GM18861 (cell line): ENCODE measurements around the gene FAM168B.
"Not testable (repeated sequence)": the region's sequence is repeated elsewhere in the genome, so short reads cannot be mapped to it uniquely, and the experiment has no call there.

Source experiments
- ATAC-seq: cut with Tn5 transposase; IDR thresholded peaks from one replicate; pipeline ENCODE4 v1.9.1; 2021; ENCODE audit not compliant: unreplicated experiment

The FAM168B gene

DNA sequence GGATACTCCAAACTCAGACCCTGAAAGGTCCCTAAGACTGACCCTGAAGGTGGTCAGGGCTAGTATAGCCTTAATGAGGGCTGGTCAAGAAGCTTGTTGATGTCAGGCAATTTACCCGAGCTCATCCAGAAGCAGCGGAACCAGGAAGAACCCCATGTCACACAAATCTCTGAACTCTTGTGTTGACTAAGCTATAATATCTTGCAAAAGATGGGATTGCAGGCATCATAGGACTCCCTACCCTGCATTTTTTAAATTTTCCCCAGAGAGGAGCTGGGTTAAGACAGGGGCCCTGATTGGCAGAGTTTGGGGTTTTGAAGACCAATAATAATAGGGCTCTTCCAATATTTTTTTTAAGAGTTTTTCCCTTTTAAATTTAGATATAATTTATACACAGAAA lies 9.9 kb upstream of the FAM168B start:
- no peak for ATAC-seq

DNA sequence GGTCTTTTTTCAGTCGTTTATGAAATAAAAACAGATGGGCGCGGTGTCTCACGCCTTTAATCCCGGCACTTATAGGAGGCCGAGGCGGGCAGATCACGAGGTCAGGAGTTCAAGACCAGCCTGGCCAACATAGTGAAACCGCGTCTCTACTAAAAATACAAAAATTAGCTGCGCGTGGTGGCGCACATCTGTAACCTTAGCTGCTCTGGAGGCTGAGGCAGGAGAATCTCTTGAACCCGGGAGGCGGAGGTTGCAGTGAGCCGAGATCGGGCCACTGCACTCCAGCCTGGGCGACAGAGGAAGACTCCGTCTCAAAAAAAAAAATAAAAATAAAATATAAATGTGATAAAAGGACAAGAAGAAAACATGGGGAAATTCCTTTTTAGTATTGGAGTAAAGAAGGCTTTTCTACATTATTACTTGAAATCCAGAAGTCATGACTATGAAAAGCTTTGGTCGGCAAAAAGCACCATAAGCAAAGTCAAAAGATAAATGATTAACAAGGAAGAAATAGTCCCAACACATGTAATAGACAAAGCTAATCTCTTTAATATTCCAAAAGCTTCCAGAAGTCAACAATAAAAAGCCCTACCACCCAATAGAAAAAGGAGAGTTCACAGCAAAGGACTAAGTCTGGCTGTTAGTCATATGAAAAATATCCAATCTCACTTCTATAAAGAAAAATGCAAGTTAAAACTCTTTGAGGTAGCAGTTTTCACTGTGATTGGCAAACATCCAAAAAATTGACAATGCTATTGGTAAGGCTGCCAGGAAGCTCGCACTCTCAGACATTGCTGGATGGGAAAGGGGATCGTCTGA lies 1.4 kb upstream of the FAM168B start:
- ATAC-seq = no peak

DNA sequence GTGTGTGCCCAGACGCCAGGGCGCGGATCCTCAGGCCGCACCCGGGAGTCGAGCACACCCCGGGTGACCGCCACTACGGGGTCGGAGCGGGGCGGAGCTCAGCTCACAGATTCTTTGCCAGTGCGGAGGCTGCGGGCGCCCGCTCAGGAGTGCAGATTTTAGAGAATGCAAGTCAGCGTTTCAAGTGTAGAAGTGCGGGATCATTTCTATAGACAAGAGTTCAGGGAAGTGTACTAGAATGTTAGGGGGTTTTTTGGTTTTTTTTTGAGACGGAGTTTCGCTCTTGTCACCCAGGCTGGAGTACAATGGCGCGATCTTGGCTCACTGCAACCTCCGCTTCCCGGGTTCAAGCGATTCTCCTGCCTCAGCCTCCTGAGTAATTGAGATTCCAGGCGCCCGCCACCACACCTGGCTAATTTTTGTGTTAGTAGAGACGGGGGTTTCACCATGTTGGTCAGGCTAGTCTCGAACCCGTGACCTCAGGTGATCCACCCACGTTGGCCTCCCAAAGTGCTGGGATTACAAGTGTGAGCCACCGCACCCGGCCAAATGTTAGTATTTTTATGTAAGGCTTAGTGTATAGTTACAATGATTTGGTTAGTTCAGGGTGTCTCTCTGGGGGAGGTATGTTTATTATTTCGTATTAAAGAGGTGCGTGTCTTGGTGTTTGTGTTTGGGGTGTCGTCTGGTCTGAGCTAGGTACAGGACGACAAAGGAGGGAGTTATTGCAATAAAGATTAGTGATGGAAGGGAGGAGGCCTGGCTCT lies 619 bp upstream of the FAM168B start:
- ATAC-seq = peak; percentile 65

DNA sequence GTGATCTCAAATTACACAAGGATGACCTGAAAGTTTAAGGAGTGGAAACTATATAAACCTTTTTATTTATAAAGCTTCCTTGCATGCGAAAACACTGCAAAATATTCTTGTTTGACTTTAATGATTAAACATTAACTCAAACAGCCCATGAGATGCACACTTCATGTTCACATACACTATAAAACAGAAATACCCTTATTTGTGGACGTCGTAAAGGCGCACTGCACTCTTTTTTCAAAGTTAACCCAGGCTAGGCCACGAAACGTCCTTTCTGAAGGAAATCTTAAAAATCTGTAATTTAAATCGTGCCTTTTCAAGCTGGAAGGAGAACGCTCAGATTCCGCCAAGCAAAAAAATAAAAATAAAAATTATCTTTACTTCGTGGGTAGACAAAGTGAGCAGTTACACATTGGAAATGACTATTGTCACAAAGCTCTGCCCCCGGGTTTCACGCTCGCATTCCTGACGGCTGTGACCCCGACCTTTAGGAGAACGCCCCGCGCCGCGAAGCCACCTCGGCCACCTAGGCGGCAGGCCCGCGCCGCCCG lies 728 bp downstream of the FAM168B start:
- no peak for ATAC-seq

DNA sequence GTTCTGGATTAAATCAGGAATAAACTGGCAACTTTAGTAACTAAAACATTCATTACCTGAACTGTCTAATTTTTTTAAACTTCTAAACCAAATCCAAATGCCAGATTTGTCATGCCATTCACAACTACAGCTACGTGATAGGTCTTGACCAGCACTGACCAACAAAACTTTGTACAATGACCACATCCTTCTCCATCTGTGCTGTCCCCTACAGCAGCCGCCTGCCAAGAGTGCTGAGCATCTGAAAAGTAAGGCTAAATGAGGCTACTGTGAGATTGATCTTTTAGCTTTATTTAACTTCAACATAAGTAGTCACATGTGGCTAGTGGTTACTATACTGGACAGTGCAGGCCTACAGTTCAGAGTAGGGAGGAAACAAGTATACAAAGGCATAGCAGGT lies 7.6 kb downstream of the FAM168B start:
- ATAC-seq = no peak

DNA sequence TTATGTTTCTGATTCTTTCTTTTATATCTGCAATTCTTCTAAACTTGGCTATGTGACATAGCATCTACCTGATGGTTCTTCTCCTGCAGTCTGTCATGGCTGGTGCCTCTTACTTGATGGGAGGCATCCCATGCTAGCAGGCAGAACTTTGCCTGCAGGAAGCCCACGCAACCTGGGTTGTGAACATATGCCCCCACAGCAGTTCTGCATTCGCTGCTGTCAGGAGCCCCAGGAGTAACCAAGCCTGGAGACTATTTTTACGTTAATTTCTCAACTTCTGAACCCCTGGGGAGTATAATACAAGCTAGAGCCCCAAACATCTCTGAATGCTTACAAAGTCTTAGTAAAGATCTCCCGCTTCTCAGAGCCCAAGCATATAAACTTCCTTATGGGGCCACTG lies 12.1 kb downstream of the FAM168B start:
- ATAC-seq = no peak

DNA sequence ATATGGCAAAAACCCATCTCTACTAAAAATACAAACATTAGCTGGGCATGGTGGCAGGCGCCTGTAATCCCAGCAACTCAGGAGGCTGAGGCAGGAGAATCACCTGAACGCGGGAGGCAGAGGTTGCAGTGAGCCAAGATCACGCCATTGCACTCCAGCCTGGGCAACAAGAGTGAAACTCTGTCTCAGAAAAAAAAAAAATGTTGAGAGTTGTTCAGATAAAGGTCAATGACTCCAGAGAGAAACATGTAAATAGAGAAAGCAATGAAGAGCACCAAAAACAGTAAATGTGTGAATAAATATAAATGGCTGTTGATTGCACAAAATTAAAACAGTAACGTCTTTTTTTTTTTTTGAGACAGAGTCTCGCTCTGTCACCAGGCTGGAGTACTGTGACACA lies 13.3 kb downstream of the FAM168B start:
- ATAC-seq = not testable (repeated sequence)

DNA sequence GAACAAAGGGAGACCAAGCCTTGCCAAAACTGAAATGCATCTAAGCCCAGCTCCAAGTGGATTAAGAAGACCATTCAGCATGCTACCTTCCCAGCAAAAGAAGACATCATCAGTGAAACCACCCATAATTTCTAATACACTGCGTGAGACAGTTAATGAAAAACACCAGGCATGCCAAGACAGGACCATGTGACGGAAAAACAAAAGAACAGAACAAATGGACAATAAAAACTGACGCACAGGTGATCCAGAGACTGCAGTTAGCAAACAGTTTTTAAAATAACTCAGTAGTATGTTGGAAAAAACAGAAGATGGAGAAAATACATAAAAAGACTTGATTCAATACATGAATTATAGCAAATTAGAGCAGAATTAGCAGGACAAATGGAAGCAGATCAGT lies 15.3 kb downstream of the FAM168B start:
- ATAC-seq = no peak

DNA sequence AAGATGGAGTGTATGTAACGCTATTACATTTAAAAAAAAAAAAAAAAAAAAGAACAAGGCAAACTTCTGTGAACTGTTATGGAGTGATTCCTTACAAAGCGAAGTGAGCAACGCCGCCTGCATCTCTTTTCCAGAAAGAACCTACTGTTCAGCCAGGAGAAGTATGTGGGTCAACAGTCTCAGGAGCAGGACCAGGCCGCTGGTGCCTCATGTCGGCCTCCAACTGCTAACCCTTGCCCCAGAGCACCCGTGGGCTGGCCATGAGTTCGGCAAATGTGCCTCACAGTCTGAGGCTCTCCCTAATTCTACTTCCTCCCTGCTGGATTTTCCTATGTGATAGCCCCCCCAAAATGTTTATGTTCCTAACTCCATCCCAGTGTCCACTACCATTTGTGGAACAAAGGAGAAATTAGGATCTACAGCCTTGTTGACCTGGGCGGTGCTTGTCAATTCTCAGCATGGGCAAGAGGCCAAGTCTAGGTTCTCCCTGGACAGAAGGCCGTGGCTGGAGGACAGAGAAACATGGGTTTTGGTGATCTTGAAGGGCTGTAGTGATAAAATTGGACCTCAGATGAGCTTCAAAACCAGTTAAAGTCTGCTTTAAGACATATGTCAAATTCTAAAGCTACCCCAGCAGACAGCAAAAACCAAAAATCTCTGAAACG lies 15.9 kb downstream of the FAM168B start:
- no peak for ATAC-seq

DNA sequence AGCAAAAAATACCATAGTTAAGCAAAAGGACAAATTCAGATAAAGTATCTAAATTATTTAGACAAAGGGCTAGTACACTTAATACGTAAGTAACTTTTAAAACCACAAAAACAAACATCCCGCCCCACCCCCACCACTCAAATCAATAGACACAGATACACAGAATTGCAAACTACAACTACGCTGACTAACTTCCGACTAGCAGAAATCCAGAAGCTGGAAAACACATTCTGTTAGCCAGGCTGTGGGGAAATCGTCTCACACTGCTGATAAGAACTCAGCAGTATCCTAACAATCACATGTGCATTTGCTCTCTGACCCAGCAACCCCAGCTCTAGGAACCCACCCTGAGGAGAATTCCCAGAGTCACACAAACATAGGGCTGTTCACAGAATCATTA lies 16.6 kb downstream of the FAM168B start:
- no peak for ATAC-seq

DNA sequence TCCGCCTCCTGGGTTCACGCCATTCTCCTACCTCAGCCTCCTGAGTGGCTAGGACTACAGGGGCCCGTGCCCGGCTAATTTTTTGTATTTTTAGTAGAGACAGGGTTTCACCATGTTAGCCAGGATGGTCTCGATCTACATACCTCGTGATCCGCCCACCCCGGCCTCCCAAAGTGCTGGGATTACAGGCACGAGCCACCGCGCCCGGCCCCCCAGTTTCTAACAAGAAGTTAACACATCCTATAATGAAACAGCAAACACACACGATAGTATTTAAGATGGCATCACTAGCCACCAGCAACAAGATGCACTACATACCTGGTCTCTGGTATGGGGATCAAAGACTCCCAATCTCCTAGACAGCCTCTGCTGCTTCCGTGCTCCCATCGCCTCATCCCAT lies 17.7 kb downstream of the FAM168B start:
- ATAC-seq = not testable (repeated sequence)

DNA sequence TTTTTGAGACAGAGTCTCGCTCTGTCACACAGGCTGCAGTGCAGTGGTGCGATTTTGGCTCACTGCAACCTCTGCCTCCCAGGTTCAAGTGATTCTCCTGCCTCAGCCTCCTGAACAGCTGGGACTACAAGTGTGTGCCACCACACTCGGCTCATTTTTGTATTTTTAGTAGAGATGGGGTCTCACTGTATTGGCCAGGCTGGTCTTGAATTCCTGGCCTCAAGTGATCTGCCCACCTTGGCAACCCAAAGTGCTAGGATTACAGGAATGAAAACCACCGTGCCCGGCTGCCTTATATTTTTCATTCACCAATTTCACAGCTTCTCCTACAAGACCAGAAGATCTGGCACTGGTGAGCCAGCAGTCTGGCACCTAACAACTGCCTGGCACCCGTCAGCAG lies 25.1 kb downstream of the FAM168B start:
- ATAC-seq = not testable (repeated sequence)

DNA sequence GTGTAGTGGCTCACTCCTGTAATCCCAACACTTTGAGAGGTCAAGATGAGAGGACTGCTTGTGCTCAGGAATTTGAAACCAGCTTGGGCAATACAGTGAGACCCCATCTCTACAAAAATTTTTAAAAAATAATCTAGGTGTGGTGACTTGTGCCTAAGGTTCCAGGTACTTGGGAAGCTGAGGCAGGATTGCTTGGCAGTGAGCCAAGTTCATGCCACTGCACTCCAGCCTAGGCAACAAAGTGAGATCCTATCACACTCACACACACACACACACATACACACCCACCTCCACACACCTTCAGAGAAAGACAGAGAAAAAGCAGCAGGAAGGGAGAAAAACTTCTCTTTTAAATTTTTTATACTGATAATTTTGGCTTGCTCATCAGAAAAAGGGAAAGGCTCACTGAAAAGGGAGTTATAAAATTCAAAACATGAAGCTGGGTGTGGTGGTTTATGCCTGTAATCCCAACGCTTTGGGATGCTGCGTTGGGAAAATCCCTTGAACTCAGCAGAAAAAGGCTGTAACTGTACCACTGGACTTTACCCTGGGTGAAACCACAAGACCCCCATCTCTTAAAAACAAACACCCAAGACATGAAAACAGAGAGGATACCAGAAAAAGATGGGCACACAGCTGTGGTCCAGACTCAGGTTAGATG lies 25.7 kb downstream of the FAM168B start:
- no peak for ATAC-seq

DNA sequence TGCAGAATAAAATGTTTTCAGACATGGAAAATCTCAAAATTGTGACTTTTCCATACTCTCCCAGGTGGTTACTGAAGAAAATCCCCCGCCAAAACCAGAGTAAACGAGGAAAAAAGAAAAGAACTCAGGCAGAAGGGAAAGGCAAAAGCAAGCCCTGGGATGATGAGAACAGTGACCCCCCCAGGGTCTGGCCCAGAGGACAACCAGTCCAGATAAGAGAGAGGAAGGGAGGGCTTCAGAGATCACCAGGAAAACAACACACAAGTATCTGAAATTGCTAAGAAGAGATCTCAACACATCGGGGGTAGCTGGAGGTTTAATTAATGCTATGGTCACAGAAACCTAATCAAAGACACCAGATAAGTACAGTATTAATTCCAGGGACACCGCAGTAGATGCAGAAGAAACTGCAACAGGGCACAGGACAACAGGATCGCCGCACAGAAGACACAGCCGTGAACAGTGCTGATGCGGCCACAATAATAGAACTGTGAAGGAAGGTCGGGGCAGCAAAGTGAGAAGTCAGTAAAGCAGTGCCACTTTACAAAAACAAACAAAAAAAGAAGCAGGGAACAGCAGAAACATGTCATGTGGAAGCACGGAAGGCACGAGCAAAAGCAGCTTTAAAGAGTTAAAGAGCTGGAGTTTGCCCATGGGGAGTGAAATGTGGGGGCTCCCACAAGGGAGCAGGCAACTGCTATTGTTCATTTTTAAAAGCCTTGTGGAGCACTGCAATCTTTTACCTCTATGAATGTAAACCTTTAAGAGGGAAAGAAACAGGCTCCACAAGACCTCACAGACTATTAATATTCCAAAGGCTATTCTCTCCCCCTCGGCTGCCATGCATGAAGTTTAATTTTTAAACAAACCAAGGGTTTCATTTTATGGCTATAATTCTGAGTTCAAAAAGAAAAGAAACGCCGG lies 28.4 kb downstream of the FAM168B start:
- ATAC-seq = no peak

DNA sequence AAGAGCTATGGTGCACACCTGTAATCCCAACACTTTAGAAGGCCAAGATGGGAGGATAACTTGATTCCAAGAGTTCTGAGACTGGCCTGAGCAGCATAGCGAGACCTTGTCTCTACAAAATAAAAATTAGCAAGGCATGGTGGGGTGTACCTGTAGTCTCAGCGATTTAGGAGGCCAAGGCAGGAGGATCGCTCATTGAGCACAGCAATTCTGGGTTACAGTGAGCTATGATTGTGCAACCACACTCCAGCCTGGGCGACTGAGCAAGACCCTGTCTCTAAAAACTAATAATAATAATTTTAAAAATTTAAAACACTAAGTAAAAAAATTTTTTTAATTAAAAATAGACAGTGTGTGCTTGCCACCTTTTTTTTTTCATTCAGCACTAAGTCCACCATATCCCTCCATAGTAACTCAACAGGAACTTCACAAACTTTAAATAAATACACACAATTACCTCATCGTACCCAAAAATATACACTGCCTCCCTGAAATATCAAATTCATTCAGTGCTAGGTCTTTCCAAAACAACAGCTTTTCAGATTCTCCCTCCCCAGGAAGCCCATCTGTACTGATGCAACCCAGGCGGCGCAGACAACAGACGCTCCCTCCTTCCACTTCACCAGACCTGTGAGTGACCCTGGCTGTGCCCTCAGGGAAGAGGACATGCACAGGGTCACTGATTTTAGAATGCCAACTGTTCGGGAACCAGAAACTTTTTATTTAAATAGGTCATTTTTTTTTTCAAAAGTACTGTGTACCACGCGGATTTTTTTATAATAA lies 29.6 kb downstream of the FAM168B start:
- no peak for ATAC-seq

DNA sequence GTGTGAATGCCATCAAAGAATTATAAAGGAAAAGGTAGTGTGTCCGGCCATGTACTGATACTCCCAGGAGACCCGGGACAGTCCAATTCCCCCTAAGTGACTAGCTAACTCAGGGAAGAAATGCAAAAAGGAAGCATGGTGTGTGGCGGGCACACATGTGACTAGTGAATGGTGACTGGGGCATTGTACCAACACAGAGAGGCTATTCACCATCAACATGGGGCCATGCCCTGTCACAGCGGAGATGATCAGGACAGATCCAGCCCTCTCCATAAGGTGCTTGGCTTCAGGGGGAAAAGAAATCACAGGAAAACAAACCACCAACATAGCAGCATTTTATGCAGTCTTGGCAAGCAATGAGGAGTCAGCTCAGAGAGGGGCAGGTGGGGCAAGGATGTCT lies 34.3 kb downstream of the FAM168B start:
- no peak for ATAC-seq

DNA sequence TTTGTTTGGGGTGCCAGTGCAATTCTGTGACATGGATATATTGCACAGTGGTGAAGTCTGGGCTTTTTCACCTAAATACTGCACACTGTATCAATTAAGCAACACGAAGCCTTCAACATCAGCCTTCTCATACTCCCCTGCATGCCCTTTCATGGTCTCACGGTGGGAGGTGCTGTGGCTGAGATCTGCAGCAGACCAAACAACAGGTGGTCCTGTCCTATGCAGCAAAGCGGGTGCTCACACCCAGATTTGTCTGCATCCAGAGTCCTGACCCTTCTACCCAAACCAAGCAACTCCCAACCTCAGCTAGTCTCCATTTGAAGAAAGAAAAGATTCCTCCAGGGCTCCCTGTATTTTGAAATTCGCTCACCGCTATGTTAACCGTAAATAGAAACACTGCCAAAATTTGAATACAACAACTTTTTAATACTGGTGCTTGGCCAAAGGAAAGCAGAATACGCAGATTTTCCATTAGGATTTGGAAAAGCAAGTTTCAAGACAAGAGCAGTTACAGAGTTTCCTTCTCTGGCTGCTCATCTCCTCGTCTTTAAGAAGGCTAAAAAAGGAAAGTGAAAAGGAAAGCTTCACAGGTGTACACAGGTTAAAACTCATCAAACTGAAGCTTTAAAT lies 34.9 kb downstream of the FAM168B start:
- ATAC-seq = no peak

DNA sequence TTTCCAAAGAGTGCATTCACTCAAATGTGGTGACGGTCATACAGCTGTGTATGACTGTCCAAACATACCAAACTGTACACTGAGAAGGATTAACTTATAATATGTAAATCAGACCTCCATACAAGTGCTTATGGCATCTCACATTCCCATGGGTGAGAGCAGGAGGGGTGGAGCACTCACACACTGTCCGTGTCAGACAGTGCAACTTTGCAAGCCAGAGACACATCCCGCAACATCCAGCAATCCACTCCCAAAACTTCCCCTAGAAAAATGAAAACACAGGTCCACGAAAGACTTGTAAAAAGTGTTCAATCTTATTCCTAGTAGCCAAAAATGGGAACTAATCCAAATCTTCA lies 36.4 kb downstream of the FAM168B start:
- no peak for ATAC-seq
